ENCODE results near the gene RASSF3. TPM values are rescaled to one million over a fixed set of nuclear protein-coding genes. Genes with fewer than 3 reads are reported as not detected.

RASSF3 gene
- total RNA-seq, 2 experiments from 2014 or later: 16.3 to 49.9 TPM

GRCh38 chr12:64616201-64616600 is 5.9 kb downstream of the RASSF3 start:
- intact Hi-C loops (cut with micrococcal nuclease; ENCODE audit: unreplicated experiment): no loop called here

GRCh38 chr12:64618953-64619590 is 8.8 kb downstream of the RASSF3 start:
- peak; percentile 82 for DNase-seq (ENCODE audit: low spot score)
- ChIA-PET CTCF (ENCODE audit: unreplicated experiment) (no interaction called here), POLR2A (interaction anchor here (0.6 to 1.8 kb wide), 5 partner anchors 9 to 1263 kb away, joined by 3 to 14 read pairs (median 7); partner anchors contain the start of gene RASSF3)
- Histone ChIP-seq H3K4me2 (ENCODE audit: low read length) (peak overlapping the region; percentile 78), H3K4me3 (ENCODE audit: low read depth, low read length, poor library complexity, severe bottlenecking) (peak overlapping the region; percentile 65), H4K20me1 (ENCODE audit: insufficient read depth, low read length) (no peaks in the 10 kb centered on the region), H3K4me1 (ENCODE audit: insufficient read depth, low read length, poor library complexity, severe bottlenecking) (peaks cover 79% of the 10 kb centered on the region), H3K27ac (ENCODE audit: low read depth, low read length, poor library complexity, severe bottlenecking) (peak overlapping the region; percentile 97), H3K36me3 (ENCODE audit: insufficient read depth, low read length) (peaks cover 42% of the 10 kb centered on the region), H2AFZ (ENCODE audit: low read length) (peak overlapping the region; percentile 36; the same call in 1 of the 2 replicates), H3K79me2 (ENCODE audit: insufficient read depth, low read depth, low read length) (peaks cover 98% of the 10 kb centered on the region), H3K9me2 (ENCODE audit: insufficient read depth, low read length) (no peaks in the 10 kb centered on the region), H3K9me3 (ENCODE audit: low read length) (no peaks in the 10 kb centered on the region)
- intact Hi-C loops (cut with micrococcal nuclease; ENCODE audit: unreplicated experiment): no loop called here
- BruUV-seq (replicated peaks): no TSS peak
- TF ChIP-seq EZH2phosphoT487 (IDR thresholded peaks at IDR 0.05; ENCODE audit: borderline replicate concordance, low read depth, low read length) (no peak), CTCF (conservative IDR thresholded peaks at IDR 0.05; ENCODE audit: low read length) (peak; percentile 33)

More at GRCh38 chr12:64616201-64616600, 5.9 kb downstream of the RASSF3 start:
- POLR2A ChIA-PET: interaction anchor here (0.6 to 2.4 kb wide), 6 partner anchors 8 to 73 kb away, joined by 3 to 9 read pairs (median 7); no protein-coding TSS in a partner anchor
- no peak overlapping the region for H3K4me3 ChIP-seq (ENCODE audit: low read depth, low read length, poor library complexity, severe bottlenecking)
- H3K9me3 ChIP-seq (ENCODE audit: low read length): no peaks in the 10 kb centered on the region
- no peaks in the 10 kb centered on the region for H3K9me2 ChIP-seq (ENCODE audit: insufficient read depth, low read length)
- CTCF ChIA-PET (ENCODE audit: unreplicated experiment): no interaction called here
- peaks cover 69% of the 10 kb centered on the region for H3K4me1 ChIP-seq (ENCODE audit: insufficient read depth, low read length, poor library complexity, severe bottlenecking)
- H3K4me2 ChIP-seq (ENCODE audit: low read length): peak overlapping the region; percentile 45
- no peak overlapping the region for H2AFZ ChIP-seq (ENCODE audit: low read length)
- TF ChIP-seq EZH2phosphoT487 (IDR thresholded peaks at IDR 0.05; ENCODE audit: borderline replicate concordance, low read depth, low read length) (no peak), CTCF (conservative IDR thresholded peaks at IDR 0.05; ENCODE audit: low read length) (no peak)
- peaks cover 51% of the 10 kb centered on the region for H3K36me3 ChIP-seq (ENCODE audit: insufficient read depth, low read length)
- no peak for DNase-seq (ENCODE audit: low spot score)
- BruUV-seq (replicated peaks): no TSS peak
- H3K79me2 ChIP-seq (ENCODE audit: insufficient read depth, low read depth, low read length): peaks cover 100% of the 10 kb centered on the region
- H4K20me1 ChIP-seq (ENCODE audit: insufficient read depth, low read length): peaks cover 16% of the 10 kb centered on the region; the same call in 1 of the 2 replicates
- peak overlapping the region; percentile 38 for H3K27ac ChIP-seq (ENCODE audit: low read depth, low read length, poor library complexity, severe bottlenecking)

All from OCI-LY7 (cell line).